Progenitor cell of endocrine pancreas (in vitro differentiated cells): ENCODE results near the gene BRICD5. TPM values are rescaled to one million over a fixed set of nuclear protein-coding genes. Genes with fewer than 3 reads are reported as not detected.

Experiments
- DNase-seq: peaks from one replicate; pipeline ENCODE4 v3.0.0; 2021; ENCODE audit warnings: low spot score; ENCODE audit not compliant: unreplicated experiment
- H3K27ac Mint-ChIP-seq: 2 replicates; pipeline ENCODE4 v1.8.0; 2021; ENCODE audit warnings: mild to moderate bottlenecking, moderate library complexity, mixed read lengths
- H3K27me3 Mint-ChIP-seq: 2 replicates; pipeline ENCODE4 v1.8.0; 2021; ENCODE audit warnings: mixed read lengths
- H3K36me3 Mint-ChIP-seq: 2 replicates; pipeline ENCODE4 v1.8.0; 2022; ENCODE audit warnings: mixed read lengths; ENCODE audit not compliant: insufficient read depth
- H3K4me1 Mint-ChIP-seq: 2 replicates; pipeline ENCODE4 v1.8.0; 2021; ENCODE audit warnings: low read depth, mixed read lengths
- H3K4me3 Mint-ChIP-seq: 2 replicates; pipeline ENCODE4 v1.8.0; 2021; ENCODE audit warnings: low read depth, mild to moderate bottlenecking, moderate library complexity, mixed read lengths
- H3K9me3 Mint-ChIP-seq: 2 replicates; pipeline ENCODE4 v1.8.0; 2021; ENCODE audit warnings: low read depth, mixed read lengths
- CTCF ChIP-seq: fragments of 200-600 bp; sonication (generic); IDR thresholded peaks from one replicate; pipeline ENCODE4 v1.5.0; 2021; ENCODE audit warnings: antibody characterized with exemption, mild to moderate bottlenecking; ENCODE audit not compliant: unreplicated experiment
- total RNA-seq: library from RNA; stranded (reverse); gene quantifications from 2 replicates; pipeline ENCODE4 v1.2.1, GENCODE V29; 2021

BRICD5 gene
- total RNA-seq, 1 donor from 2014 or later, result 24.6 TPM

- no peak for TF ChIP-seq CTCF
- H3K27ac Mint-ChIP-seq, result no peak overlapping the region
- H3K4me1 Mint-ChIP-seq, result no peaks in the 10 kb centered on the region
- H3K4me3 Mint-ChIP-seq, result no peak overlapping the region
- DNase-seq, result no peak
- H3K36me3 Mint-ChIP-seq, result peaks cover 2% of the 10 kb centered on the region
- H3K27me3 Mint-ChIP-seq, result no peaks in the 10 kb centered on the region
- no peaks in the 10 kb centered on the region for H3K9me3 Mint-ChIP-seq
These were observed 43.5 kb downstream of the BRICD5 start for GRCh38 chr16:2167068-2167638.

- Mint-ChIP-seq H3K9me3 (no peaks in the 10 kb centered on the region), H3K27me3 (no peaks in the 10 kb centered on the region), H3K4me1 (no peaks in the 10 kb centered on the region), H3K27ac (peak overlapping the region; percentile 86), H3K4me3 (no peak overlapping the region), H3K36me3 (peaks cover 2% of the 10 kb centered on the region)
- DNase-seq, result no peak
- no peak for TF ChIP-seq CTCF
These were observed 44.2 kb downstream of the BRICD5 start for GRCh38 chr16:2166263-2167067.

GRCh38 chr16:2165861-2166260, 44.8 kb downstream of the BRICD5 start:
- no peak for TF ChIP-seq CTCF

GRCh38 chr16:2163211-2163881, 47.3 kb downstream of the BRICD5 start:
- H3K4me3 Mint-ChIP-seq, result no peak overlapping the region
- peaks cover 2% of the 10 kb centered on the region for H3K36me3 Mint-ChIP-seq
- H3K4me1 Mint-ChIP-seq, result no peaks in the 10 kb centered on the region
- DNase-seq, result no peak
- no peaks in the 10 kb centered on the region for H3K27me3 Mint-ChIP-seq
- no peaks in the 10 kb centered on the region for H3K9me3 Mint-ChIP-seq
- TF ChIP-seq CTCF, result no peak
- H3K27ac Mint-ChIP-seq, result peak overlapping the region; percentile 47

More at GRCh38 chr16:2165861-2166260, 44.8 kb downstream of the BRICD5 start:
- no peak for DNase-seq
- Mint-ChIP-seq H3K27ac (peak overlapping the region; percentile 86), H3K36me3 (peaks cover 2% of the 10 kb centered on the region), H3K9me3 (no peaks in the 10 kb centered on the region), H3K4me3 (no peak overlapping the region), H3K4me1 (no peaks in the 10 kb centered on the region), H3K27me3 (no peaks in the 10 kb centered on the region)

GRCh38 chr16:2162676-2163118, 48.0 kb downstream of the BRICD5 start:
- Mint-ChIP-seq H3K4me3 (no peak overlapping the region), H3K27ac (no peak overlapping the region), H3K9me3 (no peaks in the 10 kb centered on the region), H3K27me3 (no peaks in the 10 kb centered on the region), H3K36me3 (peaks cover 2% of the 10 kb centered on the region), H3K4me1 (peaks cover 4% of the 10 kb centered on the region)
- TF ChIP-seq CTCF, result no peak
- no peak for DNase-seq
